Activated CD8-positive, alpha-beta memory T cell treated with anti-CD3 and anti-CD28 coated beads, Interleukin-2, amount 50 U/mL, for 48 hours (primary cell): ENCODE data around the gene TENT4A.

Experiments
- DNase-seq: peaks from one replicate; pipeline ENCODE4 v3.0.0-alpha.2; 2020

Gene TENT4A

GRCh38 chr5:6733411-6734242 is 20.4 kb downstream of the TENT4A start:
- peak; percentile 34 for DNase-seq

GRCh38 chr5:6734243-6734700 is 21.0 kb downstream of the TENT4A start:
- peak; percentile 43 for DNase-seq

GRCh38 chr5:6734781-6735180 is 21.5 kb downstream of the TENT4A start:
- DNase-seq: no peak

- peak; percentile 48 for DNase-seq
Measured at GRCh38 chr5:6736106-6736505, 22.9 kb downstream of the TENT4A start.

DNA sequence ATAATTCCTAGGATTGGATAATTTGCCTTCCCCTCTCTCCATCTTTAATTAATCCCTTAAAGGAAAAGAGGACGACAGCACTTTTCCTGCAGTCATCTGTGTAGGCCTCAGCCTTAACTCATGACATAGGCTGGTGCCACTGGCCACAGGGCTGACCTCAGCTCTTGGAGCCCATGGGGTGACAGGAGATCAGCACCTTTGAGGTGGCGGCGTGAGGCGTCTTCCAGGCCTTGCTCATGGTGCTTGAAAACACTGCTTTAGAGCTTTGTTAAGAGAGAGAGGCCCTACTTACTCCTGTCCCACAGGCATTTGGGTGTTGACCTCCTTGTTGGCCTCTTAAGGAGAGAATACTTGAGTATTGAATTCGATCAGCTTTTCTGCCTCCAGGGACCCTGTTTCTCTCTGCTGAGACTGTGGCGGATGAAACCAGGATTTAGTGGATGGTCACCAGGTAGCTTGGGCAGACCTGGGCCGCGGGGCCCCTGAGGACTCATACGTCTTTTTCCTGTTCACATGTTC is 23.4 kb downstream of the TENT4A start:
- DNase-seq: peak; percentile 55

DNA sequence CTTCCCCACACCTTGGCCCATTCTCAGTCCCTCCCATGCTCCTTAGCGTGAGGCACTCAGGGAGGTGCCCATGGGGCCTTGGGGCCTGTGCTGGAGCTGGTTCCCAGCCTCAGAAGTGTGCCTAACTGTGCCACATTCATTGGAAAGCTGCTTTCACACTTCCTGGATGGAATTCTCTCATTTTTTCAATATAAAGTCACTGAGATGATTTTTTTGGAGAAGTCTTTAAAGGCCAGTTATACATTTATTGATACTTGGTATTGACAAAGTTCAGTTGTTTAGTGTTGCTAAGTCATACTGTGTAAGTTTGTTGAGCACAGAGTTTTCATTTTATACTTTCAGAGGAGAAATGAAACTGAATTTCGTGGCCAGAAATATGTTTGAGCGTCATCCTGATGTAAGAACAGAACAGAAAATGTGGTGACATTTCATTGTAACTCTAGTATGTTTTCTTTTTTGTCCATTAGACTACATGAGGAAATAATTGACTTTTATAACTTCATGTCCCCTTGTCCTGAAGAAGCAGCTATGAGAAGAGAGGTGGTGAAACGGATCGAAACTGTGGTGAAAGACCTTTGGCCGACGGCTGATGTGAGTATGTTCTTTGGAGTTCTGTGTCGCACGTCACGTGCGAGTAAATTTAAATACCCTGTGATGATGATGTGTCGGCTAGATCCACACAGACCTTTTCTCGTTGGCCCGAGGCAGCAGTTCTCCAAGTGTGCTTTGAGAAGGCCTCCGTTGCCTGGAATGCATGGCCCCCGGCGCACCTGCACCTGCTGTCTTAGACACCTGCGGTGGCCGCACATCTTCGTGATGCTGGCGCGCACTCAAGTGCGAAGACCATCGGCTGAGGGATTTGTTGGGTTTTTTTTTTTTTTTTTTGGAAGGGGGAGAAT is 24.1 kb downstream of the TENT4A start:
- peak; percentile 53 for DNase-seq

- DNase-seq: peak; percentile 42
Measured at GRCh38 chr5:6739603-6740002, 26.4 kb downstream of the TENT4A start.

GRCh38 chr5:6740586-6741150 is 27.4 kb downstream of the TENT4A start:
- DNase-seq: peak; percentile 29

GRCh38 chr5:6742081-6742758 is 29.0 kb downstream of the TENT4A start:
- DNase-seq: peak; percentile 42

- peak; percentile 37 for DNase-seq
Measured at GRCh38 chr5:6743161-6743560, 29.9 kb downstream of the TENT4A start.

GRCh38 chr5:6744841-6745705 is 31.8 kb downstream of the TENT4A start:
- DNase-seq: peak; percentile 37

DNA sequence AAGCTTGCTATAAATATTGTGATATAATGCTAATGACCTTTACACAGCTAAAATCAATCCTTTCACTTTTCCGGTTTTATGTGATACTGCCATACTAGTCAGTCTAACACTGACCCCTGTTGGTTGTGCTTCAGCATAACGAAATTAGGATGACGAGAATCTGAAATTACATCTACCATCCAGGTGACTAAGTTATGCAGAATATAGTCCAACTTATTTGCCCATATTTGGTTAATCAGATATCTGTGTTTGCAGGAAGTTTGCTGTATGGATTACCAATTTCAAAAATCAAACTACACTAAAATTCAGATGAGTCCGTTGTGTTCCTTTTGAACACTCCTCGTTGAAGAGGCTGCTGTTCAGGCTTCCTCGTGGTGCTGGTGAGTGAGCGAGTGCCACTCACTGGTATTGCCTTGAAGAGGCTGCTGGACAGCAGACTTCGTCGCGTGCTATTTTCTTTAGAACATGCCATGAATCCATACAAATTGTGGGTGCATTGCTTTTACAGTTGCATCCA is 32.5 kb downstream of the TENT4A start:
- DNase-seq: peak; percentile 17

DNA sequence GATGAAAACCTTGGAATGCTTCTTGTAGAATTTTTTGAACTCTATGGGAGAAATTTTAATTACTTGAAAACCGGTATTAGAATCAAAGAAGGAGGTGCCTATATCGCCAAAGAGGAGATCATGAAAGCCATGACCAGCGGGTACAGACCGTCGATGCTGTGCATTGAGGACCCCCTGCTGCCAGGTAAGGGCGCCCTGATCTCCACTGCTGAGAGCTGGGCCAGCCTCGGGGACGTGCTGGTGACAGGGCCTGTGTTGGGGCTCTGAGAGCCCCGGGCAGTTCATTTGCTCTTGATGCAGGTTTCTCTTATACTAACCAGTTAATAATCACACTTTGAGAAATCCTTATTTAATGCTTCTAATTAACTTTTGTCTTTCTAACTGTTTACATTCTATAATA is 33.0 kb downstream of the TENT4A start:
- DNase-seq: peak; percentile 23

DNA sequence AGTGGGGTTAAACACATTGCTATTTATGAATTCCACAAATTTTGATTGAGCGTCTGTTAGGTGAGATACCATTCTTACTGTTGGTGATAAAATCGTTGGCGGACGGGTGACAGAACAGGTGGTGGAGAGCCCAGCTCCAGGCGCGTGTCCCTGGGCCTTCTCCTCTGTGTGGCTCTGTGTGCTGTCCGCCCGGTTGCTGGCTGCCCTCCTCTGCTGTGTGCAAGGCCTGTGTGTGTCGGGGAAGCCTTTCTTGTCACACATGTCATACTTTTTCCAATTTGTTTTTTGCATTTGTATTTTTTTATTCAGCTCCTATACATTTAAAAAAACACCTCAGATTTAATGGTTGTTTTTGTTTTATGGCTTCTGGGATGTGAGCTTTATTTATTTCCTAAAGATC is 33.9 kb downstream of the TENT4A start:
- DNase-seq: peak; percentile 18

GRCh38 chr5:6748142-6748541 is 34.9 kb downstream of the TENT4A start:
- no peak for DNase-seq

DNA sequence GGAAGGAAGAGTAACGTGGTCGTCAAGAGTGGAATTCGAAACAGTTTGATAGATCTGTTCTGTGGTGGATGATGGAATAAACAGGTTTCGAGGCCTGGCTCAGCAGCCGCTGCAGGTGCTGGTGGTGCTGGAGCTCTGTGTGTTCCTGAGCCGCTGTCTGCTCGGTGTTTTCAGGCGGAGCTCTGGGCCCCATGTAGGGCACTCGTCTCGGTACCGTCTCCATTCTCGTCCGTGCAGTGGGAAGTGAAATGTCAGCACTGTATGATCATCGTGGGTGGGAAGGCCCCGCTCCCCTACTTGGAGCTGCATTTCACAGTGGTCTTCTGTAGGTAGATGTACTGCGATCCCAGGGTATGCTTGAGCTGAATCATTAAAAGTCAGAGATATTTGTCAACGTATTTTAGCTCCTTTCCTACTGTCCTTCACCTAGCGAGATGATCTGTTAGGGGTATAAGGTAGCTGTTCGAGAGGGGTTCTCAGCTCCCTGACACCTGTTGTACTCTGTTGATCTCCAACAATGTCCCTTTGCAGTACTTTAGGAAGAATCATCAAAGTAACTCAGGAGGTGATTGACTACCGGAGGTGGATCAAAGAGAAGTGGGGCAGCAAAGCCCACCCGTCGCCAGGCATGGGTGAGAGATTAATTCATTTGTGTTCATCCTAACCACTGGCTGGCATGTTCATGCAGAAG is 35.9 kb downstream of the TENT4A start:
- DNase-seq: no peak

- DNase-seq: no peak
Measured at GRCh38 chr5:6750142-6750840, 37.1 kb downstream of the TENT4A start.

DNA sequence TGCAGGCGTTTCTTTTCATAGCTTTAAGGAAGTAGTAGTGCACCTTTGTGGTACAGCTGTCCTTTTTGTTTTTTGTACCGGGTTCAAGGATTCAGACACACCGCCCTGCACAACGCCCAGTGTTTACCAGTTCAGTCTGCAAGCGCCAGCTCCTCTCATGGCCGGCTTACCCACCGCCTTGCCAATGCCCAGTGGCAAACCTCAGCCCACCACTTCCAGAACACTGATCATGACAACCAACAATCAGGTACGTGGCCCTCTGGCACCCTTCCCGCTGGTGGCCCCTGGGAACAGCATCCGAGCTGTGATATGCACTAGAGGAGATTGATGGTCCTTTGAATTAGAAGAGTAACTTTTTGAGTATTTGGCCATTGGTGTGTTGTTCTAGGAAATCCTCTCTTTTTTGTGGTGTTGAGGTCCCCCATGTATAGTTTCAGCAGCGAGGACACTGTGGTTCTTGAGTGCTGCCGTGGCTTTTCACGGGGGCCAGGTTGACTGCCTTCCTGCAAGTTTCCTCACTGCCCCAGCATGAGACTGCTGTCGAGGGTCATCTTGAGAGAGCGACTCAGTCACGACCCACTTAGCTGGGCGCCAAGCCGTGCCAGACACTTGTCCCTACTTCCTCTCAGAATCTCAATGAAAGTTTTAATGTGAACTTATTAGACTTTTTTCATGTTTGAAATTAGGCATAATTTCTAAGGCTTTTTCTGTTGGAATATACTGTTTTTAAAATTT is 37.9 kb downstream of the TENT4A start:
- DNase-seq: no peak

DNA sequence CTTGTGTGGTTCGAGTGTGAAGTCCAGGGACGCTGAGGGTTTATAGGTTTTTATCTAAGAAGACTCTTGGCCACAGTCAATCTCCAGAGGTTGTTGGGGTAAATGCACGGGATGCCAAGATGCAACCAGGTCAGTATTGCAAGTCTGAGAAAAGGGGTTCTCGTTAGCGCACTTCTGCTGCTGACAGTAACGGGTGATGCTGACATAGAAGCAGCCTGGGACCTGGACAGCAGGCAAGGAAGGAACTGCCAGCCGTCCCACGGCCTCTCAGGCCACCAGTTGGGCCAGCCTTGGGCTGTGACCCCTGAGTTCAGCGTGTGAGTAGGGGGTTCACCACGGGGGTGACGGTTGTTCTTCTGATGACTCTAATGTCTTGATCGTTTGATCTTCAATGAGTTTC is 39.0 kb downstream of the TENT4A start:
- no peak for DNase-seq
